Neutrophil (primary cell): Measurements from ENCODE around the gene HCN3.

Experiments
- H3K27ac ChIP-seq: fragments of 200-600 bp; sonication (generic); 2 replicates; pipeline ENCODE4 v1.5.1; 2016; ENCODE audit warnings: mild to moderate bottlenecking, moderate library complexity
- H3K27me3 ChIP-seq: fragments of 200-600 bp; sonication (generic); 2 replicates; pipeline ENCODE4 v1.6.0; 2016; ENCODE audit warnings: mild to moderate bottlenecking
- H3K36me3 ChIP-seq: fragments of 200-600 bp; sonication (generic); 2 replicates; pipeline ENCODE4 v1.5.1; 2017
- H3K4me1 ChIP-seq, 2 experiments: fragments of 200-600 bp in 1 of 2; sonication (generic) in 1 of 2; 1 replicate in 1 of 2; 2 replicates in 1 of 2; pipeline versions ENCODE4 v1.5.1 to v1.6.1; 2013 to 2016; ENCODE audit warnings: low read depth in 1 of 2, low read length in 1 of 2, mild to moderate bottlenecking in 1 of 2, moderate library complexity in 1 of 2; ENCODE audit not compliant: control insufficient read depth in 1 of 2, insufficient read depth in 1 of 2
- H3K4me3 ChIP-seq, 2 experiments: fragments of 200-600 bp in 1 of 2; sonication (generic) in 1 of 2; 1 replicate in 1 of 2; 2 replicates in 1 of 2; pipeline ENCODE4 v1.5.1; 2013 to 2016; ENCODE audit warnings: low read depth in 1 of 2, low read length in 1 of 2, mild to moderate bottlenecking in 1 of 2, moderate library complexity in 1 of 2
- H3K9me3 ChIP-seq: fragments of 200-600 bp; sonication (generic); 2 replicates; pipeline ENCODE4 v1.5.1; 2016
- CTCF ChIP-seq: fragments of 200-600 bp; sonication (generic); IDR thresholded peaks from 2 replicates; pipeline ENCODE4 v1.5.1; 2016; ENCODE audit warnings: antibody characterized with exemption

HCN3 gene

GRCh38 chr1:155277902-155278688 is 832 bp downstream of the HCN3 start:
- Histone ChIP-seq H3K9me3 (no peaks in the 10 kb centered on the region), H3K4me3 (peak overlapping the region; percentile 62 to 71), H3K36me3 (no peaks in the 10 kb centered on the region), H3K4me1 (peaks cover 22 to 25% of the 10 kb centered on the region in 2 experiments), H3K27ac (no peak overlapping the region), H3K27me3 (peaks cover 31% of the 10 kb centered on the region)
- TF ChIP-seq CTCF: no peak

GRCh38 chr1:155278689-155279160 is 1.5 kb downstream of the HCN3 start:
- Histone ChIP-seq H3K4me1 (peaks cover 18 to 21% of the 10 kb centered on the region in 2 experiments), H3K27ac (no peak overlapping the region), H3K36me3 (no peaks in the 10 kb centered on the region), H3K9me3 (no peaks in the 10 kb centered on the region), H3K4me3 (no peak overlapping the region), H3K27me3 (peaks cover 31% of the 10 kb centered on the region)
- TF ChIP-seq CTCF: no peak

- Histone ChIP-seq H3K27me3 (peaks cover 31% of the 10 kb centered on the region), H3K4me3 (no peak overlapping the region), H3K9me3 (no peaks in the 10 kb centered on the region), H3K36me3 (no peaks in the 10 kb centered on the region), H3K27ac (no peak overlapping the region), H3K4me1 (peaks cover 15 to 18% of the 10 kb centered on the region in 2 experiments)
- no peak for TF ChIP-seq CTCF
Observed at GRCh38 chr1:155279268-155279667, 2.0 kb downstream of the HCN3 start.

GRCh38 chr1:155282488-155283091 is 5.3 kb downstream of the HCN3 start:
- H3K36me3 ChIP-seq: no peaks in the 10 kb centered on the region
- peaks cover 24% of the 10 kb centered on the region for H3K27me3 ChIP-seq

GRCh38 chr1:155284476-155284875 is 7.2 kb downstream of the HCN3 start:
- no peak overlapping the region for H3K27ac ChIP-seq
- peaks cover 5% of the 10 kb centered on the region for H3K27me3 ChIP-seq
- H3K9me3 ChIP-seq: no peaks in the 10 kb centered on the region
- TF ChIP-seq CTCF: no peak
- no peaks in the 10 kb centered on the region for H3K4me1 ChIP-seq
- H3K4me3 ChIP-seq: no peak overlapping the region
- no peaks in the 10 kb centered on the region for H3K36me3 ChIP-seq

More at GRCh38 chr1:155282488-155283091, 5.3 kb downstream of the HCN3 start:
- no peak overlapping the region for H3K4me3 ChIP-seq
- H3K4me1 ChIP-seq: peaks cover 6 to 8% of the 10 kb centered on the region in 2 experiments
- no peaks in the 10 kb centered on the region for H3K9me3 ChIP-seq
- no peak for TF ChIP-seq CTCF
- H3K27ac ChIP-seq: no peak overlapping the region
